Ascending aorta (tissue), 2 donors: ENCODE data around the gene STX2. TPM values are rescaled to one million over a fixed set of nuclear protein-coding genes. Genes with fewer than 3 reads are reported as not detected.
A peak's percentile ranks its signal among the peaks of the same experiment; 100 is the strongest.

Experiments
- DNase-seq, 2 donors: peaks; one replicate each; pipeline ENCODE4 v3.0.0-alpha.2; 2019; ENCODE audit warnings: low spot score in 2 of 2
- H3K27ac ChIP-seq, 2 donors: fragments of 200-600 bp; sonication (generic); one replicate each; pipeline ENCODE4 v1.5.1; 2016 to 2017; ENCODE audit warnings: mild to moderate bottlenecking in 1 of 2
- H3K27me3 ChIP-seq: fragments of 200-600 bp; sonication (generic); one replicate; pipeline ENCODE4 v1.5.1; 2017
- H3K36me3 ChIP-seq, 2 donors: fragments of 200-600 bp; sonication (generic); one replicate each; pipeline ENCODE4 v1.5.1; 2016
- H3K4me1 ChIP-seq, 2 donors: fragments of 200-600 bp; sonication (generic); one replicate each; pipeline ENCODE4 v1.5.1; 2016 to 2017; ENCODE audit warnings: mild to moderate bottlenecking in 1 of 2
- H3K4me3 ChIP-seq, 2 donors: fragments of 200-600 bp; sonication (generic); one replicate each; pipeline ENCODE4 v1.5.1; 2016 to 2017; ENCODE audit warnings: mild to moderate bottlenecking in 1 of 2
- H3K9me3 ChIP-seq, 2 donors: fragments of 200-600 bp; sonication (generic); one replicate each; pipeline ENCODE4 v1.5.1; 2016
- intact Hi-C: fragments of 100-400 bp; cut with DNase I; formaldehyde crosslinking; loops from one replicate; pipeline ENCODE4 v1.15.1; 2023
- total RNA-seq: library from RNA; depleted of rRNA; stranded (reverse); fragments of >200 nt; gene quantifications from one replicate; pipeline ENCODE4 v1.1.0, GENCODE V29; 2016
- TF ChIP-seq, protein P1 (sequence below), 3 experiments: fragments of 200-600 bp in 2 of 3; fragments of 450-650 bp in 1 of 3; sonication (generic) in 2 of 3; IDR thresholded peaks; one replicate each; pipeline ENCODE4 v1.5.1; 2016 to 2019; ENCODE audit warnings: antibody characterized with exemption in 3 of 3, mild to moderate bottlenecking in 1 of 3, moderate library complexity in 1 of 3

STX2 gene
- total RNA-seq, 1 donor from 2014 or later: 16.6 TPM

DNA sequence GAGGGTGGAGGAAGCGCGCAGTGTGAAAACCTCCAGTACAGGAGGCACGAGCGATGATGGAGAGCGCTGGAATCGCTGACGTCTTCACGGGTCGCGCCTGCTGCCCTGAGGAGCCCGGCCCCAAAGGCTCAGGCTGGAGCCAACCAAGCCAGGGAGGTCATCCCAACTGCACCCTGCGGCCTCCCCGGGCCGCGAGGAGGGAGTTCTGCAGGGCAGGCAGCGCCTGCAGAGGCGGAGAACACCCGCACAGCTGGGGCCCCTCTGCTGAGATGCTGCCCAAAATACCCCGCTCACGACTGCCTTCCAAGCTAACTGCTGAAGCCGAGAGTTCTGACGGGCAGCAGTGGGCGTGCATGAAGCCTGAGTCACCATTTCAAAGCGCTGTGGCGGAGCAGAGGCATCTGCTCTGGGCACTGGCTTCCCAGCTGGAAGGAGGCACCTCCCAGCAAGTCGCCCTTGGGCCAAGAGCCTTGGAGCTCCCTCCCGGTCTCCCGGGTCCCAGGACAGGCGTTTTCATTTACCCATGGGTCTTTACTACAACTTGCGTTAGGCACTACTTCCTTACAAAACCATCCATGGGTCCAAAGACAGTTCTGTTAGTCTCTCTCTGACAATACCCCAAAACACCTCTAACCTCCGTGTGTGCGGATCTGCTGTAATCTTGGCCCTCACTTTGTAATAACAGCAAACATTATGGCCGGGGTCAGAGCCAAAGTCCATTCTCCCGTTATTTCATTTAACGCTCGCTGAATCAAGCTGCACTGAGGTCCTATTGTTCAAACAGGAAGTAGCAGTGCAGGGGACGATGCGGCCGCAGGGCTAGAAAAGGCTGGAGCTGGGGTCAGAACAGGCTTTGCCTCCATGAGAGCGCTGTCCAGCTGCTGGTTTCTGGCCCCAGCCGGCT is 62.8 kb downstream of the STX2 start:
- H3K36me3 ChIP-seq: no peaks in the 10 kb centered on the region
- H3K4me3 ChIP-seq: peak overlapping the region; percentile 25 to 59
- no peak overlapping the region for H3K27ac ChIP-seq
- peak in 1 of 2 donors; percentile 69 for DNase-seq
- intact Hi-C loops: no loop called here
- no peaks in the 10 kb centered on the region for H3K9me3 ChIP-seq
- H3K27me3 ChIP-seq: no peaks in the 10 kb centered on the region
- TF ChIP-seq, protein P1, sequence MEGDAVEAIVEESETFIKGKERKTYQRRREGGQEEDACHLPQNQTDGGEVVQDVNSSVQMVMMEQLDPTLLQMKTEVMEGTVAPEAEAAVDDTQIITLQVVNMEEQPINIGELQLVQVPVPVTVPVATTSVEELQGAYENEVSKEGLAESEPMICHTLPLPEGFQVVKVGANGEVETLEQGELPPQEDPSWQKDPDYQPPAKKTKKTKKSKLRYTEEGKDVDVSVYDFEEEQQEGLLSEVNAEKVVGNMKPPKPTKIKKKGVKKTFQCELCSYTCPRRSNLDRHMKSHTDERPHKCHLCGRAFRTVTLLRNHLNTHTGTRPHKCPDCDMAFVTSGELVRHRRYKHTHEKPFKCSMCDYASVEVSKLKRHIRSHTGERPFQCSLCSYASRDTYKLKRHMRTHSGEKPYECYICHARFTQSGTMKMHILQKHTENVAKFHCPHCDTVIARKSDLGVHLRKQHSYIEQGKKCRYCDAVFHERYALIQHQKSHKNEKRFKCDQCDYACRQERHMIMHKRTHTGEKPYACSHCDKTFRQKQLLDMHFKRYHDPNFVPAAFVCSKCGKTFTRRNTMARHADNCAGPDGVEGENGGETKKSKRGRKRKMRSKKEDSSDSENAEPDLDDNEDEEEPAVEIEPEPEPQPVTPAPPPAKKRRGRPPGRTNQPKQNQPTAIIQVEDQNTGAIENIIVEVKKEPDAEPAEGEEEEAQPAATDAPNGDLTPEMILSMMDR (IDR thresholded peaks at IDR 0.05): no peak
- peaks cover 7 to 9% of the 10 kb centered on the region in 2 donors for H3K4me1 ChIP-seq

DNA sequence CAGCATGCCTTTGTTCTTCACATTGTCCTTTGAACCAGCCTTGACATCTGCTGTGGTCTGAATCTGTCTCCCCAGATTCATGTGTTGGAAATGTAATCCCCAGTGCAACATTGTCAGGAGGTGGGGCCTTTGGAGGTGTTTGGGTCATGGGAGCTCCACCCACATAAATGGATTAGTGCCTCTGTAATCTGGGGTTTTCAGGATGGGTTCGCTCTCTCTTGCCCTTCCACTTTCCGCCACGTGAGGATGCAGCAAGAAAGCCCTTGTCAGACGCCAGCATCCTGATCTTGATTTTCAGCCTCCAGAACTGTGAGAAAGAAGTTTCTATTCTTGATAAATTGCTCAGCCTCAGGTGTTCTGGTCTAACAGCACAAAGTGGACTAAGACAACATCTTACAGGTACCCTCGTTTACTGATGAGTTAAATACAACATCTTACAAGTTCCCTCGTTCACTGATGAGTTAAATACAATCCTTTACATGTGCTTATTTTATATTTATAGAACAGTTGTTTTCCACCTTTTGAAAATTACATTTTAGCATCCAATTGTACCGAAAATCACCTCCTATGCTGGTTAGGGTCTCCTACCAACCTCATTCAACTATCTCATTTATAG is 68.5 kb downstream of the STX2 start:
- intact Hi-C loops: no loop called here
- Histone ChIP-seq H3K4me3 (no peak overlapping the region), H3K9me3 (no peaks in the 10 kb centered on the region), H3K36me3 (no peaks in the 10 kb centered on the region), H3K27ac (no peak overlapping the region), H3K27me3 (no peaks in the 10 kb centered on the region), H3K4me1 (no peaks in the 10 kb centered on the region)
- DNase-seq: no peak
- TF ChIP-seq, protein P1 (IDR thresholded peaks at IDR 0.05): no peak

DNA sequence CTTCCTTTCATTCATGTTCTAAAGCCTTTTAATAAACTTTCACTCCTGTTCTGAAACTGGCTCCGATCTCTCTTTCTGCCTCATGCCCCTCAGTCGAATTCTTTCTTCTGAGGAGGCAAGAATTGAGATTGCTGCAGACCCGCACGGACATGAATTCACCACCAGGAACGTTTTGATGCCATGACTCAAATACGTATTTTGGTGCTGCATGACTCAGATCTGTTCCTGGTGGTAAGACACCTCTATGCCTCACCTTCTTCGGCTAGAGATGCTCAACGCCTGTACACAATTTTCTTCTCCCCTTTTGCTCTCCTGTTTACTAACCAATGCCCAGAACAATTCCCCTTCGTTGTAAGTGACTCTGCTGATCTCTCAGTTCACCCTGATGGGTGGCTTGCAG is 70.9 kb downstream of the STX2 start:
- TF ChIP-seq, protein P1 (IDR thresholded peaks at IDR 0.05): no peak
- H3K4me1 ChIP-seq: no peaks in the 10 kb centered on the region
- intact Hi-C loops: no loop called here

DNA sequence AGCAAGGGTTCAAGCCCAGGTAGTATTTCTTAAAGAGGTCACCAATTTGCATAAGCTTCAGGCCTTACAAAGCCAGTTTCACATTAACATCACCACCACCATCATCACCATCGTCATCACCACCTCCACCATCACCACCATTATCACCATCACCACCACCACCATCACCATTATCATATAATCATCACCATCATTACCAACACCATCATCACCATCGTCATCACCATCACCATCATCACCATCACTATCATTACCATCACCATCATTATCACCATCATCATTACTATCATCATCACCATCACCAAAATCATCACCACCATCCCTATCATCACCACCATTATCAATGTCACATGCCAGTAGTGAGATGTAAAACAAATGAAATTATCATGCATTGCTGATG is 72.6 kb downstream of the STX2 start:
- intact Hi-C loops: no loop called here
- TF ChIP-seq, protein P1 (IDR thresholded peaks at IDR 0.05): no peak
- H3K27ac ChIP-seq: no peak overlapping the region
- H3K4me1 ChIP-seq: no peaks in the 10 kb centered on the region
- H3K4me3 ChIP-seq: no peak overlapping the region
- H3K36me3 ChIP-seq: no peaks in the 10 kb centered on the region
- no peaks in the 10 kb centered on the region for H3K9me3 ChIP-seq
- H3K27me3 ChIP-seq: no peaks in the 10 kb centered on the region
- DNase-seq: no peak

More for the DNA sequence above, 70.9 kb downstream of the STX2 start:
- Histone ChIP-seq H3K4me3 (no peak overlapping the region), H3K27me3 (no peaks in the 10 kb centered on the region), H3K27ac (no peak overlapping the region), H3K36me3 (no peaks in the 10 kb centered on the region), H3K9me3 (no peaks in the 10 kb centered on the region)
- DNase-seq: no peak

DNA sequence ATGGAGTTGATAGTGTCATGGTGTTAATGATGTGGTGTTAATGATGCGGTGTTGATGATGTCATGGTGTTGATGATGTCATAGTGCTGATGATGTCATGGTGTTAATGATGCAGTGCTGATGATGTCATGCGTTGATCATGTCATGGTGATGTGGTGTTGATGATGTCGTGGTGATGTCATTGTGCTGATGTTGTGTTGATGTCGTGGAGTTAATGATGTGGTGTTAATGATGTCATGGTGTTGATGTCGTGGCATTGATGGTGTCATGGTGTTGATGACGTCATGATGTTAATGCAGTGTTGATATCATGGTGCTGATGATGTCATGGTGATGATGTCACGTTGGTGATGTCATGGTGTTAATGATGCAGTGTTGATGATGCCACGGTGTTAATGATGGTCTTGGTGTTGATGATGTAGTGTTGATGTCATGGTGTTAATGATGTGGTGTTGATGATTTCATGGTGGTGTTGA is 73.8 kb downstream of the STX2 start:
- intact Hi-C loops: no loop called here
- H3K4me1 ChIP-seq: no peaks in the 10 kb centered on the region
- DNase-seq: no peak
- TF ChIP-seq, protein P1 (IDR thresholded peaks at IDR 0.05): no peak
- no peaks in the 10 kb centered on the region for H3K36me3 ChIP-seq
- H3K4me3 ChIP-seq: no peak overlapping the region
- H3K9me3 ChIP-seq: no peaks in the 10 kb centered on the region
- H3K27ac ChIP-seq: no peak overlapping the region
- no peaks in the 10 kb centered on the region for H3K27me3 ChIP-seq
